ENCODE results near the gene ULK2. TPM values are rescaled to one million over a fixed set of nuclear protein-coding genes. Genes with fewer than 3 reads are reported as not detected.

The ULK2 gene
- total RNA-seq, 2 experiments from 2014 or later: 6.8 TPM; not detected in 1

DNA sequence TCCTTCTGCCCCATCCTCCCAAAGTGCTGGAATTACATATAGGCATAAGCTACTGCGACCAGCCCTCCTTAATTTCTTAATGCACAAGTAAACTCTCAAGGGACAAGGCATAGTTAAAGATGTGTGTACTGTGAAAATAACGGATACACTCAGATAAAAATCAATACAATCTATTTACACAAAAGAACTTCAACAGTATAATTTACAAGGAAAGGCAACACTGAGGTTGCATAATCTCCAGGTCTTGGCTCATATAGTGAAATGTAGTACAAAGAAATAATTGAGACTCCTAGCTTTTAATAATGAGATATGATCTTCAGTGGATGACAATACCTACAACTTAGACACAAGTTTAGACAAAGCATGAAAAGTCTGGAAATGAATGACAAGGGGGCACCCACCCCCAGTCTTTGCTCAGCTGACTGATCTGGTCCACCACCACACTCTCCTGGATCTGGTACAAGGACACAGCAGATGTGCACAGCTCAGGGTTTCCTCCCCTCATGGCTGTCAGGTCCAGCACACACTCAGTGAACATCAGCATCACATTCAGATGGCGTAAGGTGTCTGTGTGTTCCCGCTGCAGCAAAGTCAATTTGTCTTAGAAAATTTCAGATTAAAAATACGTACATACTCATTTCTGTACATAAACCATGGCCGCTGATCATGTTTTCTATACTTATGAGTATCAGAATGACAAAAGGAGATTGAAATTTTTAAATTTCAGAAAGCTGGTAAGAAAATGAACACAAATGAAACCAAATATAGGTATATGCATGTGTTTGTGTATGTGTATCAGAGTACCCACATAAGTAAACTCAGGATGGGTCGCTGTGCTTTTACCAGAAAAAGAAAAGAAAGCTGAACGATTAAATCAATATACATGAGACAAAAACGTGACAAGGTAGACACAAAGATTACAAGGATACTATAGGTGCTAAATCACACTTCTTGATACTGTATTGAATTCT is 86.0 kb downstream of the ULK2 start:
- intact Hi-C loops (cut with micrococcal nuclease; ENCODE audit: unreplicated experiment): no loop called here
- no peak for TF ChIP-seq EZH2phosphoT487 (IDR thresholded peaks at IDR 0.05; ENCODE audit: borderline replicate concordance, low read depth, low read length)
- TF ChIP-seq, protein P1, sequence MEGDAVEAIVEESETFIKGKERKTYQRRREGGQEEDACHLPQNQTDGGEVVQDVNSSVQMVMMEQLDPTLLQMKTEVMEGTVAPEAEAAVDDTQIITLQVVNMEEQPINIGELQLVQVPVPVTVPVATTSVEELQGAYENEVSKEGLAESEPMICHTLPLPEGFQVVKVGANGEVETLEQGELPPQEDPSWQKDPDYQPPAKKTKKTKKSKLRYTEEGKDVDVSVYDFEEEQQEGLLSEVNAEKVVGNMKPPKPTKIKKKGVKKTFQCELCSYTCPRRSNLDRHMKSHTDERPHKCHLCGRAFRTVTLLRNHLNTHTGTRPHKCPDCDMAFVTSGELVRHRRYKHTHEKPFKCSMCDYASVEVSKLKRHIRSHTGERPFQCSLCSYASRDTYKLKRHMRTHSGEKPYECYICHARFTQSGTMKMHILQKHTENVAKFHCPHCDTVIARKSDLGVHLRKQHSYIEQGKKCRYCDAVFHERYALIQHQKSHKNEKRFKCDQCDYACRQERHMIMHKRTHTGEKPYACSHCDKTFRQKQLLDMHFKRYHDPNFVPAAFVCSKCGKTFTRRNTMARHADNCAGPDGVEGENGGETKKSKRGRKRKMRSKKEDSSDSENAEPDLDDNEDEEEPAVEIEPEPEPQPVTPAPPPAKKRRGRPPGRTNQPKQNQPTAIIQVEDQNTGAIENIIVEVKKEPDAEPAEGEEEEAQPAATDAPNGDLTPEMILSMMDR (conservative IDR thresholded peaks at IDR 0.05; ENCODE audit: low read length): no peak

DNA sequence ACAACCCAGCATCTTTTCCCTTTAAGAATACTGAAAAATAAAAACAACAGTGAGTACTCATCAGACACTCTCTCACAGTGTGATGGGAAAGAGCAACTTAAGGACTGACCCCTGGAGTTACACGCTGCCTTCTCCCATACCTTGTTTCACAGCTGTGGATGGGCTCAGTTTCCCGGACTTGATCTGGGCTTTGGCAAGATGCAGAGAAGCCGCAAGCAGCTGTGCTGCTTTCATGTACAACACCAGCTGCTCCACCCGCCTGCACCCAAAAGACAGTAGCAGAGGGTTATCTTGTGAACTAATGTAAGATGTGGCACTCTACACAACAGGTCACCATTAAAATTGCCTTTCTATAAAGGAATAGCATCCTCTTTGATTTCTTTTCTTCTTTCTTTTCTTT is 86.9 kb downstream of the ULK2 start:
- H3K9me2 ChIP-seq (ENCODE audit: insufficient read depth, low read length): no peaks in the 10 kb centered on the region
- no peak overlapping the region for H3K4me3 ChIP-seq (ENCODE audit: low read depth, low read length, poor library complexity, severe bottlenecking)
- no peak overlapping the region for H2AFZ ChIP-seq (ENCODE audit: low read length)
- no peak overlapping the region for H3K4me2 ChIP-seq (ENCODE audit: low read length)
- no peak for TF ChIP-seq EZH2phosphoT487 (IDR thresholded peaks at IDR 0.05; ENCODE audit: borderline replicate concordance, low read depth, low read length)
- TF ChIP-seq, protein P1 (conservative IDR thresholded peaks at IDR 0.05; ENCODE audit: low read length): no peak
- BruUV-seq (replicated peaks): no TSS peak
- H3K9me3 ChIP-seq (ENCODE audit: low read length): no peaks in the 10 kb centered on the region
- CTCF ChIA-PET (ENCODE audit: unreplicated experiment): no interaction called here
- POLR2A ChIA-PET: no interaction called here
- intact Hi-C loops (cut with micrococcal nuclease; ENCODE audit: unreplicated experiment): no loop called here
- H4K20me1 ChIP-seq (ENCODE audit: insufficient read depth, low read length): no peaks in the 10 kb centered on the region
- H3K36me3 ChIP-seq (ENCODE audit: insufficient read depth, low read length): no peaks in the 10 kb centered on the region
- no peak overlapping the region for H3K27ac ChIP-seq (ENCODE audit: low read depth, low read length, poor library complexity, severe bottlenecking)
- H3K4me1 ChIP-seq (ENCODE audit: insufficient read depth, low read length, poor library complexity, severe bottlenecking): no peaks in the 10 kb centered on the region
- no peak for DNase-seq (ENCODE audit: low spot score)
- H3K79me2 ChIP-seq (ENCODE audit: insufficient read depth, low read depth, low read length): no peaks in the 10 kb centered on the region

More for the DNA sequence above, 86.0 kb downstream of the ULK2 start:
- Histone ChIP-seq H3K36me3 (ENCODE audit: insufficient read depth, low read length) (no peaks in the 10 kb centered on the region), H3K4me2 (ENCODE audit: low read length) (no peak overlapping the region), H4K20me1 (ENCODE audit: insufficient read depth, low read length) (no peaks in the 10 kb centered on the region), H3K9me2 (ENCODE audit: insufficient read depth, low read length) (no peaks in the 10 kb centered on the region), H3K4me3 (ENCODE audit: low read depth, low read length, poor library complexity, severe bottlenecking) (no peak overlapping the region), H3K27ac (ENCODE audit: low read depth, low read length, poor library complexity, severe bottlenecking) (no peak overlapping the region), H3K4me1 (ENCODE audit: insufficient read depth, low read length, poor library complexity, severe bottlenecking) (no peaks in the 10 kb centered on the region), H3K79me2 (ENCODE audit: insufficient read depth, low read depth, low read length) (no peaks in the 10 kb centered on the region), H3K9me3 (ENCODE audit: low read length) (no peaks in the 10 kb centered on the region), H2AFZ (ENCODE audit: low read length) (no peak overlapping the region)
- no TSS peak for BruUV-seq (replicated peaks)
- CTCF ChIA-PET (ENCODE audit: unreplicated experiment): interaction anchor here (1.2 kb wide), 1 partner anchor 15 kb away, joined by 3 read pairs; no protein-coding TSS in a partner anchor
- no peak for DNase-seq (ENCODE audit: low spot score)
- POLR2A ChIA-PET: interaction anchor here (0.5 to 0.7 kb wide), 3 partner anchors 98 to 226 kb away, joined by 3 read pairs; no protein-coding TSS in a partner anchor

DNA sequence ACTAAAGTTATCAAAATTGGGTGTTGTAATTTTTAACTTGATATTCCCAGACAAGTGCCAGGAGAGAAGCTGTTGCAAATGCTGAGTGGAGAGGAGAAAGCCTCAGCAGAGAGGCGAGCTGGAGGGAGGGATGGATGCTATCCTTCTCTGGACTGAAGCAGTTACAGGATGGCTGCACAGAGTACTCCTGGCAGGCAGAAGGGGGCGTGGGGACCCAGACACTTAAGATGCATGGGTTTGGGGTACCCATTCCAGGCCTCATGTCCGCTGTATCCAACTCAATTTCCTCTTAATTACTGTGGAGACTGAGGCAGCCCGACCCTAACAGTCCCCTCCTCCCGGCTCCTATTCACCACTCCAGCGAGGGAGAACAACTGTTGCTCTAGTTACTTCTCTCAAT is 94.2 kb downstream of the ULK2 start:
- Histone ChIP-seq H3K79me2 (ENCODE audit: insufficient read depth, low read depth, low read length) (no peaks in the 10 kb centered on the region), H4K20me1 (ENCODE audit: insufficient read depth, low read length) (no peaks in the 10 kb centered on the region), H3K4me3 (ENCODE audit: low read depth, low read length, poor library complexity, severe bottlenecking) (no peak overlapping the region), H3K36me3 (ENCODE audit: insufficient read depth, low read length) (no peaks in the 10 kb centered on the region), H3K9me3 (ENCODE audit: low read length) (no peaks in the 10 kb centered on the region), H2AFZ (ENCODE audit: low read length) (no peak overlapping the region), H3K4me2 (ENCODE audit: low read length) (no peak overlapping the region), H3K27ac (ENCODE audit: low read depth, low read length, poor library complexity, severe bottlenecking) (no peak overlapping the region), H3K4me1 (ENCODE audit: insufficient read depth, low read length, poor library complexity, severe bottlenecking) (peaks cover 9% of the 10 kb centered on the region), H3K9me2 (ENCODE audit: insufficient read depth, low read length) (no peaks in the 10 kb centered on the region)
- no peak for DNase-seq (ENCODE audit: low spot score)
- POLR2A ChIA-PET: interaction anchor here (0.6 to 1.0 kb wide), 2 partner anchors 19 to 36 kb away, joined by 3 to 4 read pairs; no protein-coding TSS in a partner anchor
- intact Hi-C loops (cut with micrococcal nuclease; ENCODE audit: unreplicated experiment): no loop called here
- TF ChIP-seq, protein P1 (conservative IDR thresholded peaks at IDR 0.05; ENCODE audit: low read length): no peak
- no TSS peak for BruUV-seq (replicated peaks)
- CTCF ChIA-PET (ENCODE audit: unreplicated experiment): no interaction called here

All from OCI-LY7 (cell line).